ENCODE measurements around the gene STX18. TPM values are rescaled to one million over a fixed set of nuclear protein-coding genes. Genes with fewer than 3 reads are reported as not detected.
A peak's percentile ranks its signal among the peaks of the same experiment; 100 is the strongest.

The STX18 gene
- total RNA-seq, 1 donor from 2014 or later = 24.0 TPM

DNA sequence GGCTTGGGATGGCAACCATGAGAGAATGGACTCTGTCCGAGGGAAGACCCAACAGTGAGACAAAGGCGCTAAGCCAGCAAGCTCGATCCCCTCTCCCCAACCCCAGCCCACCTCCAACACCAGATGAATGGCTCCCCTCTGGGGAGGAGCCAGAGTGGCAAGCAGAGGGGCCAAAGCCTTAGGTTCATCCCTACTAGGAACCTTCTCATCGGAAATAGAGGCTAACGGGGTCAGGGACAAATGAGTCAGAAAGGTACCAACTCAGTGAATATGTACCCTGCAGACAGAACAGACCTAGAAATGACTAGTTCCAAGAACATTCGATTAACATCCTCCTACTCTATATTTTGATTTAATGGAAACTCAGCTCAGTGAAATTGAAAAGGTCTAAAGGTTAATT is 81.1 kb downstream of the STX18 start:
- Histone ChIP-seq H3K9ac (ENCODE audit: low read length) (no peak overlapping the region), H2AFZ (ENCODE audit: low read depth, low read length) (no peak overlapping the region), H3K9me3 (ENCODE audit: insufficient read depth, low read depth, low read length) (no peaks in the 10 kb centered on the region), H3K4me2 (ENCODE audit: low read length) (no peak overlapping the region), H3K4me3 (ENCODE audit: insufficient read depth, low read depth, low read length) (no peak overlapping the region), H3K36me3 (ENCODE audit: insufficient read depth, low read length) (peaks cover 14% of the 10 kb centered on the region), H3K4me1 (ENCODE audit: insufficient read depth, low read length) (peaks cover 9% of the 10 kb centered on the region), H4K20me1 (ENCODE audit: insufficient read depth, low read length) (peaks cover 9% of the 10 kb centered on the region), H3K79me2 (ENCODE audit: insufficient read depth, low read length) (no peaks in the 10 kb centered on the region), H3K27me3 (ENCODE audit: insufficient read depth, low read length) (no peaks in the 10 kb centered on the region), H3K27ac (ENCODE audit: low read depth, low read length) (no peak overlapping the region)
- Mint-ChIP-seq H3K4me1 (ENCODE audit: low read depth, unreplicated experiment) (peaks cover 43% of the 10 kb centered on the region), H3K27me3 (ENCODE audit: low read depth, unreplicated experiment) (no peaks in the 10 kb centered on the region), H3K36me3 (ENCODE audit: low read depth, unreplicated experiment) (peaks cover 19% of the 10 kb centered on the region), H3K27ac (ENCODE audit: unreplicated experiment) (no peak overlapping the region), H3K9me3 (ENCODE audit: unreplicated experiment) (peaks cover 4% of the 10 kb centered on the region), H3K4me3 (ENCODE audit: unreplicated experiment) (no peak overlapping the region)
- FAIRE-seq (no peak), DNase-seq (ENCODE audit: low read depth) (no peak)
- TF ChIP-seq EZH2 (IDR thresholded peaks at IDR 0.05; ENCODE audit: insufficient read depth, low read length) = no peak
- TF ChIP-seq, protein P1, sequence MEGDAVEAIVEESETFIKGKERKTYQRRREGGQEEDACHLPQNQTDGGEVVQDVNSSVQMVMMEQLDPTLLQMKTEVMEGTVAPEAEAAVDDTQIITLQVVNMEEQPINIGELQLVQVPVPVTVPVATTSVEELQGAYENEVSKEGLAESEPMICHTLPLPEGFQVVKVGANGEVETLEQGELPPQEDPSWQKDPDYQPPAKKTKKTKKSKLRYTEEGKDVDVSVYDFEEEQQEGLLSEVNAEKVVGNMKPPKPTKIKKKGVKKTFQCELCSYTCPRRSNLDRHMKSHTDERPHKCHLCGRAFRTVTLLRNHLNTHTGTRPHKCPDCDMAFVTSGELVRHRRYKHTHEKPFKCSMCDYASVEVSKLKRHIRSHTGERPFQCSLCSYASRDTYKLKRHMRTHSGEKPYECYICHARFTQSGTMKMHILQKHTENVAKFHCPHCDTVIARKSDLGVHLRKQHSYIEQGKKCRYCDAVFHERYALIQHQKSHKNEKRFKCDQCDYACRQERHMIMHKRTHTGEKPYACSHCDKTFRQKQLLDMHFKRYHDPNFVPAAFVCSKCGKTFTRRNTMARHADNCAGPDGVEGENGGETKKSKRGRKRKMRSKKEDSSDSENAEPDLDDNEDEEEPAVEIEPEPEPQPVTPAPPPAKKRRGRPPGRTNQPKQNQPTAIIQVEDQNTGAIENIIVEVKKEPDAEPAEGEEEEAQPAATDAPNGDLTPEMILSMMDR (IDR thresholded peaks at IDR 0.05; ENCODE audit: insufficient read depth, low read depth, low read length) = no peak

DNA sequence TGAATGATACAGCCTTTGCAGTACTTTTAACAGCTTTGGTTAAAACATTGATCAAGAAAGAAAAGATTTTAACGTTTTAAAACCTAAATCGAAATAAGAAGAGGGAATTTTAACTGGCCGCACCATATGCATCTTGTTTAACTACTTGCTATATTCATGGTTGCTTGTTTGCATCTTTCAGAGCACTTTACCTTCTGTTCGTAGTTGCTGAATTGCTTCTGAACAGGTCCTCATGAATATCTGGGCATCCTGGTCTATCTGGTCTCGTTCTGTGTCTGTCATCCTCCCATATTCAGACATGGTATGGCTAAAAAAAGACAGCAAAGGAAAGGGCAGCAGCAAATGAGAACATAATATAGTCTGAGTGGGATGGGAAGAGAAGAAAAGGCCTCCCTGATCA is 82.7 kb downstream of the STX18 start:
- Histone ChIP-seq H3K4me1 (ENCODE audit: insufficient read depth, low read length) (peaks cover 11% of the 10 kb centered on the region), H3K9me3 (ENCODE audit: insufficient read depth, low read depth, low read length) (no peaks in the 10 kb centered on the region), H3K27ac (ENCODE audit: low read depth, low read length) (no peak overlapping the region), H3K9ac (ENCODE audit: low read length) (no peak overlapping the region), H2AFZ (ENCODE audit: low read depth, low read length) (no peak overlapping the region), H3K79me2 (ENCODE audit: insufficient read depth, low read length) (no peaks in the 10 kb centered on the region), H3K27me3 (ENCODE audit: insufficient read depth, low read length) (no peaks in the 10 kb centered on the region), H4K20me1 (ENCODE audit: insufficient read depth, low read length) (peaks cover 9% of the 10 kb centered on the region), H3K4me3 (ENCODE audit: insufficient read depth, low read depth, low read length) (no peak overlapping the region), H3K4me2 (ENCODE audit: low read length) (no peak overlapping the region), H3K36me3 (ENCODE audit: insufficient read depth, low read length) (peaks cover 21% of the 10 kb centered on the region)
- H3K36me3 Mint-ChIP-seq (ENCODE audit: low read depth, unreplicated experiment) = peaks cover 8% of the 10 kb centered on the region
- DNase-seq (ENCODE audit: low read depth) = no peak
- no peaks in the 10 kb centered on the region for H3K9me3 Mint-ChIP-seq (ENCODE audit: unreplicated experiment)
- H3K4me3 Mint-ChIP-seq (ENCODE audit: unreplicated experiment) = no peak overlapping the region
- H3K27ac Mint-ChIP-seq (ENCODE audit: unreplicated experiment) = peak overlapping the region; percentile 60
- peaks cover 50% of the 10 kb centered on the region for H3K4me1 Mint-ChIP-seq (ENCODE audit: low read depth, unreplicated experiment)
- FAIRE-seq = no peak
- TF ChIP-seq EZH2 (IDR thresholded peaks at IDR 0.05; ENCODE audit: insufficient read depth, low read length) = no peak
- TF ChIP-seq, protein P1 (IDR thresholded peaks at IDR 0.05; ENCODE audit: insufficient read depth, low read depth, low read length) = no peak
- no peaks in the 10 kb centered on the region for H3K27me3 Mint-ChIP-seq (ENCODE audit: low read depth, unreplicated experiment)

DNA sequence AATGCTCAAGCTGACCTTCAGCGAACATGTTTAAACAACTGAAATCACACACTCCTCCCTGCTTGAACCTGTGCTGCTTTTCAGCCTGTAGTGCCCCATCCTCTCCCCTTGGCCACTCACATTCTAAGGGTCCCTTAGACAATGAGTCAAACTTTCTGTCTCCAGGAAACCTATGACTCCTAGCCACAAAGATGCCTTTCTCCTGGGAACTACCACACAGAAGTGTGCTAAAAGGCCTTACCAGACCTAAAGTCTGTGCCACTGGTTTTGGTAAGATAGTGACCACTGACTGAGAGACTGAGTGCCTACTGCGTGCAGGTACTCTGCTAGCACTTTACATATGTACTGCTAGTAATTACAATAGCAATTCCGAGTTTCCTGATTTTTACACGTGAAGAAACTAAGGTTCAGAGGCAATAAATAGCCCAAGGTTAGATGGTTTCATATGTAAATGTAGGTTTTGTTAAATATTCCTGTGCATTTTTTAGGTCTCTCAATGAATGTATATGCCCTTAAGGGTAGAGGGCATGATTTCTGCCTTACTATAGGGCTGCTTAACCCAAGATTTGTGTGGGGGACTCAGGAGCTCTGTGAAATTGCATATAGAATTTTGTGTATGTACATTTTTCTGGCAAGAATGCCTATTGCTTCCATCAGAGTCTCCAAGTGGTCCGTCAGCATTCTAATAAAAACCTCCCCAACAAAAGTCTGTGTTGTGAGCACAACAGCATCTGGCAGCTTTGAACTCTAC is 83.9 kb downstream of the STX18 start:
- H3K27me3 ChIP-seq (ENCODE audit: insufficient read depth, low read length) = no peaks in the 10 kb centered on the region
- H3K27ac ChIP-seq (ENCODE audit: low read depth, low read length) = peak overlapping the region; percentile 65
- H4K20me1 ChIP-seq (ENCODE audit: insufficient read depth, low read length) = peaks cover 9% of the 10 kb centered on the region
- peaks cover 10% of the 10 kb centered on the region for H3K36me3 Mint-ChIP-seq (ENCODE audit: low read depth, unreplicated experiment)
- H3K36me3 ChIP-seq (ENCODE audit: insufficient read depth, low read length) = peaks cover 29% of the 10 kb centered on the region
- H2AFZ ChIP-seq (ENCODE audit: low read depth, low read length) = no peak overlapping the region
- no peak overlapping the region for H3K4me3 ChIP-seq (ENCODE audit: insufficient read depth, low read depth, low read length)
- H3K9me3 Mint-ChIP-seq (ENCODE audit: unreplicated experiment) = no peaks in the 10 kb centered on the region
- H3K27ac Mint-ChIP-seq (ENCODE audit: unreplicated experiment) = peak overlapping the region; percentile 81
- peak overlapping the region; percentile 9 for H3K4me2 ChIP-seq (ENCODE audit: low read length)
- no peaks in the 10 kb centered on the region for H3K9me3 ChIP-seq (ENCODE audit: insufficient read depth, low read depth, low read length)
- no peaks in the 10 kb centered on the region for H3K27me3 Mint-ChIP-seq (ENCODE audit: low read depth, unreplicated experiment)
- no peak overlapping the region for H3K4me3 Mint-ChIP-seq (ENCODE audit: unreplicated experiment)
- TF ChIP-seq EZH2 (IDR thresholded peaks at IDR 0.05; ENCODE audit: insufficient read depth, low read length) = no peak
- TF ChIP-seq, protein P1 (IDR thresholded peaks at IDR 0.05; ENCODE audit: insufficient read depth, low read depth, low read length) = no peak
- peaks cover 11% of the 10 kb centered on the region for H3K4me1 ChIP-seq (ENCODE audit: insufficient read depth, low read length)
- peaks cover 49% of the 10 kb centered on the region for H3K4me1 Mint-ChIP-seq (ENCODE audit: low read depth, unreplicated experiment)
- FAIRE-seq (peak; percentile 58), DNase-seq (ENCODE audit: low read depth) (peak; percentile 81)
- H3K79me2 ChIP-seq (ENCODE audit: insufficient read depth, low read length) = no peaks in the 10 kb centered on the region
- H3K9ac ChIP-seq (ENCODE audit: low read length) = peak overlapping the region; percentile 30

Data from astrocyte (in vitro differentiated cells and primary cell).